K562 (cell line): Measurements from ENCODE around the gene MAD1L1. TPM values are rescaled to one million over a fixed set of nuclear protein-coding genes. Genes with fewer than 3 reads are reported as not detected.
A peak's percentile ranks its signal among the peaks of the same experiment; 100 is the strongest.

Experiments used
- ATAC-seq: fragments of 200-7000 bp; cut with Tn5 transposase; 3 replicates; pipeline ENCODE4 v1.9.1; 2020; ENCODE audit warnings: moderate library complexity
- BruUV-seq: library from RNA; stranded (reverse); fragments of 400-500 nt; replicated peaks from 2 replicates; lab custom pipeline; 2021; lab: Mats Ljungman, UMichigan
- CTCF ChIA-PET: fragments of 300-600 bp; formaldehyde crosslinking; extraction: SDS; loops from one replicate; lab custom pipeline; 2021; ENCODE audit warnings: low intra/inter-chr PET ratio; lab: Yijun Ruan, JAX
- POLR2A ChIA-PET: fragments of 300-600, 350-650 bp; sonication (Branson Sonifier 250); formaldehyde crosslinking; extraction: SDS; loops from one replicate; lab custom pipeline; 2021; ENCODE audit warnings: antibody characterized with exemption, inconsistent platforms; lab: Yijun Ruan, JAX
- DNase-seq, 4 experiments: peaks; one replicate each; pipeline versions ENCODE4 v3.0.0 to v3.0.0-alpha.2; 2011 to 2018; ENCODE audit warnings: low spot score in 3 of 4, mixed read lengths in 3 of 4; ENCODE audit errors: extremely low read depth in 1 of 4
- FAIRE-seq: peaks from 2 replicates; lab custom pipeline; 2011; peaks lifted over from hg19 to GRCh38; lab: Jason Lieb, UNC
- H2AFZ ChIP-seq: 2 replicates; pipeline ENCODE4 v1.6.0; 2011; ENCODE audit warnings: low read depth, low read length, control low read depth, inconsistent platforms
- H3K27ac ChIP-seq: fragments of 200-600 bp; 3 replicates; pipeline ENCODE4 v1.8.0; 2011; ENCODE audit warnings: low read depth, mild to moderate bottlenecking, control low read depth, inconsistent platforms, low read length, moderate library complexity, mixed read lengths; ENCODE audit errors: extremely low read depth
- H3K27me3 ChIP-seq, 2 experiments: fragments of 300-600 bp in 1 of 2; 2 replicates in 1 of 2; 3 replicates in 1 of 2; pipeline versions ENCODE4 v1.6.0 to v1.8.0; 2011; ENCODE audit warnings: inconsistent platforms in 2 of 2, low read length in 2 of 2, mild to moderate bottlenecking in 1 of 2, mixed read lengths in 1 of 2, moderate library complexity in 1 of 2; ENCODE audit not compliant: control insufficient read depth in 2 of 2, insufficient read depth in 2 of 2
- H3K36me3 ChIP-seq: fragments of 300-600 bp; 3 replicates; pipeline ENCODE4 v1.8.0; 2011; ENCODE audit warnings: mild to moderate bottlenecking, low read length, inconsistent platforms; ENCODE audit not compliant: control insufficient read depth, insufficient read depth
- H3K4me1 ChIP-seq, 2 experiments: fragments of 200-600 bp in 1 of 2; replicated peaks in 1 of 2; 2 replicates in 1 of 2; 3 replicates in 1 of 2; pipeline versions ENCODE4 v1.5.1 to v1.8.0; 2011; ENCODE audit warnings: inconsistent platforms in 2 of 2, low read length in 2 of 2, mild to moderate bottlenecking in 1 of 2, mixed read lengths in 1 of 2, moderate library complexity in 1 of 2; ENCODE audit not compliant: control insufficient read depth in 2 of 2, insufficient read depth in 2 of 2
- H3K4me2 ChIP-seq: 2 replicates; pipeline ENCODE4 v1.6.1; 2011; ENCODE audit warnings: low read length, control low read depth, inconsistent platforms, mixed read lengths; ENCODE audit not compliant: insufficient read depth
- H3K4me3 ChIP-seq: fragments of 200-600 bp; sonication (generic), shearing (Covaris generic); 2 replicates; pipeline ENCODE4 v1.5.1; 2016; ENCODE audit warnings: control low read depth, inconsistent platforms
- H3K79me2 ChIP-seq: fragments of 200-600 bp; 3 replicates; pipeline ENCODE4 v1.8.0; 2011; ENCODE audit warnings: low read length, inconsistent platforms; ENCODE audit not compliant: control insufficient read depth, insufficient read depth
- H3K9ac ChIP-seq, 2 experiments: 2 replicates each; pipeline versions ENCODE4 v1.6.0 to v1.6.1; 2011; ENCODE audit warnings: low read depth in 2 of 2, low read length in 2 of 2, control low read depth in 1 of 2, inconsistent platforms in 1 of 2, mild to moderate bottlenecking in 1 of 2, mixed read lengths in 1 of 2; ENCODE audit not compliant: insufficient read depth in 1 of 2
- H3K9me1 ChIP-seq: one replicate; pipeline ENCODE4 v1.6.0; 2011; ENCODE audit warnings: inconsistent platforms, mild to moderate bottlenecking, low read length, moderate library complexity; ENCODE audit not compliant: control insufficient read depth, insufficient read depth
- H3K9me3 ChIP-seq: replicated peaks from 2 replicates; pipeline ENCODE4 v1.5.1; 2011; ENCODE audit warnings: low read depth, low read length, inconsistent platforms; ENCODE audit not compliant: control insufficient read depth, insufficient read depth
- H4K20me1 ChIP-seq: replicated peaks from 2 replicates; pipeline ENCODE4 v1.6.1; 2011; ENCODE audit warnings: low read length, inconsistent platforms, mixed read lengths; ENCODE audit not compliant: control insufficient read depth, insufficient read depth
- CBX3 ChIP-seq, 2 experiments: IDR thresholded peaks; 1 replicate in 1 of 2; 2 replicates in 1 of 2; pipeline ENCODE4 v1.6.1; 2012; ENCODE audit warnings: inconsistent platforms in 2 of 2, low read length in 2 of 2, borderline replicate concordance in 1 of 2, control low read depth in 1 of 2
- EP400 ChIP-seq: fragments of 450-650 bp; IDR thresholded peaks from 2 replicates; pipeline ENCODE4 v1.6.1; 2017; ENCODE audit warnings: antibody characterized with exemption, mild to moderate bottlenecking, moderate library complexity
- IFI16 ChIP-seq: fragments of 250-450 bp; sonication (Bioruptor Pico); IDR thresholded peaks from 2 replicates; pipeline ENCODE4 v2.1.2; 2022; ENCODE audit warnings: mild to moderate bottlenecking, inconsistent platforms
- POLR2G ChIP-seq: fragments of 200-400 bp; formaldehyde crosslinking; IDR thresholded peaks from 2 replicates; pipeline ENCODE4 v1.6.1; 2017; ENCODE audit warnings: low read depth, mild to moderate bottlenecking, antibody characterized with exemption, low read length, moderate library complexity
- POLR3A ChIP-seq: IDR thresholded peaks from 2 replicates; pipeline ENCODE4 v1.6.1; 2011; ENCODE audit warnings: borderline replicate concordance, mild to moderate bottlenecking, moderate library complexity; ENCODE audit not compliant: insufficient read length, insufficient read depth; ENCODE audit errors: extremely low read depth
- PREB ChIP-seq: sonication (generic); formaldehyde crosslinking; IDR thresholded peaks from 2 replicates; pipeline ENCODE4 v1.8.1; 2023; ENCODE audit warnings: mild to moderate bottlenecking, missing genetic modification reagents
- WHSC1 ChIP-seq: IDR thresholded peaks from one replicate; pipeline ENCODE4 v1.6.1; 2012; ENCODE audit warnings: low read length, control low read depth, inconsistent platforms
- ZNF324 ChIP-seq: fragments of 250-450 bp; sonication (Bioruptor Pico); IDR thresholded peaks from 2 replicates; pipeline ENCODE4 v1.4.0; 2020; ENCODE audit warnings: mild to moderate bottlenecking
- ZNF551 ChIP-seq: fragments of 250-450 bp; sonication (Bioruptor Pico); IDR thresholded peaks from 2 replicates; pipeline ENCODE4 v1.5.0; 2021; ENCODE audit warnings: mild to moderate bottlenecking, moderate library complexity
- WGBS: fragments of 100-300 bp; shearing (Covaris generic); methylation state at CpG from one replicate; pipeline ENCODE4 v1.1.6; 2016; ENCODE audit warnings: low coverage, mixed read lengths; ENCODE audit not compliant: insufficient coverage; ENCODE audit errors: missing lambda C conversion rate; 5-methylcytosine and 5-hydroxymethylcytosine counted together
- in situ Hi-C: fragments of 300-500 bp; cut with MboI; formaldehyde crosslinking; loops from 4 replicates; pipeline ENCODE4 v1.15.0; 2018; ENCODE audit warnings: inconsistent platforms, mixed read lengths
- intact Hi-C: fragments of 100-400 bp; cut with micrococcal nuclease; formaldehyde crosslinking; loops from 2 replicates; pipeline ENCODE4 v1.14.2; 2022
- polyA plus RNA-seq, 8 experiments: library from polyadenylated mRNA; depleted of rRNA in 4 of 8; stranded (reverse) in 5 of 8; unstranded in 3 of 8; fragments of >200 nt; fragmentation: Nextera tagmentation in 2 of 8; fragmentation: Illumina TruSeq in 1 of 8; extraction: Ambion mirVana in 2 of 8; extraction: Trizol in 1 of 8; gene quantifications; 2 replicates each; pipeline versions ENCODE4 v1.2.1 to v1.2.3, GENCODE V29; 2011 to 2014; ENCODE audit warnings: inconsistent platforms in 1 of 8, missing spikeins in 1 of 8
- total RNA-seq, 7 experiments: library from RNA; depleted of rRNA in 6 of 7; stranded (reverse); fragments of >200 nt in 6 of 7; fragmentation: Illumina TruSeq in 2 of 7; extraction: Trizol in 2 of 7; gene quantifications; 2 replicates each; pipeline versions ENCODE4 v1.2.1 to v1.2.3, GENCODE V29; 2011 to 2021; ENCODE audit warnings: low replicate concordance in 1 of 7

Gene MAD1L1
- total and polyA plus RNA-seq, 9 of the 15 experiments (the other 6 are each of a cell fraction or from before 2014, with no cell fraction given) = 1.7 to 89.7 (median 18.0) TPM

- no peak for DNase-seq
- ChIA-PET POLR2A (no interaction called here), CTCF (no interaction called here)
- Histone ChIP-seq H4K20me1 (no peaks in the 10 kb centered on the region), H3K4me2 (no peak overlapping the region), H3K36me3 (peaks cover 12% of the 10 kb centered on the region; the same call in 1 of the 3 replicates), H3K27ac (no peak overlapping the region), H2AFZ (no peak overlapping the region), H3K4me1 (peaks cover 0 to 61% of the 10 kb centered on the region in 2 experiments; a peak in 2 of 5 replicates), H3K9me1 (no peaks in the 10 kb centered on the region)
- WGBS = 90% methylated on average over 14 of the region's 17 CpGs
- no peak for FAIRE-seq
- ATAC-seq = no peak
- TF ChIP-seq EP400 = no peak
- TF ChIP-seq CBX3 (IDR thresholded peaks at IDR 0.05; ENCODE audit: borderline replicate concordance in 1 of 2, low read length in 2 of 2) = no peak
- TF ChIP-seq, all 486 proteins: peak for 0
- Histone ChIP-seq H3K4me3 (no peak overlapping the region), H3K9me3 (no peaks in the 10 kb centered on the region), H3K79me2 (no peaks in the 10 kb centered on the region), H3K9ac (0 out of 4 replicates have a peak overlapping the region, but pooled peaks of 1 of the 2 experiments have one; percentile 22), H3K27me3 (no peaks in the 10 kb centered on the region)
- in situ Hi-C loops (no loop called here), intact Hi-C loops (no loop called here)
- no TSS peak for BruUV-seq
Observed at GRCh38 chr7:2010101-2010500, 222.6 kb downstream of the MAD1L1 start.

- CTCF ChIA-PET = no interaction called here
- BruUV-seq = no TSS peak
- Histone ChIP-seq H3K9me1 (no peaks in the 10 kb centered on the region), H3K79me2 (no peaks in the 10 kb centered on the region), H2AFZ (no peak overlapping the region), H3K27ac (no peak overlapping the region), H3K27me3 (no peaks in the 10 kb centered on the region), H4K20me1 (no peaks in the 10 kb centered on the region), H3K4me1 (peaks cover 0 to 60% of the 10 kb centered on the region in 2 experiments; a peak in 2 of 5 replicates), H3K9ac (no peak overlapping the region; a peak in 1 of 4 replicates), H3K9me3 (no peaks in the 10 kb centered on the region), H3K4me3 (no peak overlapping the region), H3K36me3 (peaks cover 12% of the 10 kb centered on the region; the same call in 1 of the 3 replicates), H3K4me2 (no peak overlapping the region)
- intact Hi-C loops (no loop called here), in situ Hi-C loops (no loop called here)
- FAIRE-seq (no peak), DNase-seq (no peak), ATAC-seq (no peak)
- POLR2A ChIA-PET = no interaction called here
- peak; percentile 20; the same call in 1 of the 2 replicates for TF ChIP-seq POLR2G
- no peak for TF ChIP-seq ZNF324 (CRISPR knock-in tag)
- TF ChIP-seq POLR3A = no peak
- TF ChIP-seq IFI16 = no peak
- no peak for TF ChIP-seq WHSC1
- TF ChIP-seq PREB (CRISPR knock-in tag) = no peak
- TF ChIP-seq ZNF551 (CRISPR knock-in tag) = no peak
- 76% methylated on average over 8 of the region's 16 CpGs for WGBS
Observed at GRCh38 chr7:2009541-2010001, 223.2 kb downstream of the MAD1L1 start.
